ENCODE results near the gene EBF3.

GRCh38 chr10:129992356-129992755, 28.3 kb upstream of the EBF3 start:
- TF ChIP-seq CTCF (IDR thresholded peaks at IDR 0.05), result no peak
- TF ChIP-seq POLR2A (IDR thresholded peaks at IDR 0.05), result no peak
- no peak for TF ChIP-seq POLR2AphosphoS5 (IDR thresholded peaks at IDR 0.05)
- TF ChIP-seq EP300 (IDR thresholded peaks at IDR 0.05), result no peak

Measured in sigmoid colon (tissue), 4 donors.